ENCODE data around the gene SORL1-AS1.
"Not testable (repeated sequence)": the region's sequence is repeated elsewhere in the genome, so short reads cannot be mapped to it uniquely, and the experiment has no call there.

SORL1-AS1 gene

DNA sequence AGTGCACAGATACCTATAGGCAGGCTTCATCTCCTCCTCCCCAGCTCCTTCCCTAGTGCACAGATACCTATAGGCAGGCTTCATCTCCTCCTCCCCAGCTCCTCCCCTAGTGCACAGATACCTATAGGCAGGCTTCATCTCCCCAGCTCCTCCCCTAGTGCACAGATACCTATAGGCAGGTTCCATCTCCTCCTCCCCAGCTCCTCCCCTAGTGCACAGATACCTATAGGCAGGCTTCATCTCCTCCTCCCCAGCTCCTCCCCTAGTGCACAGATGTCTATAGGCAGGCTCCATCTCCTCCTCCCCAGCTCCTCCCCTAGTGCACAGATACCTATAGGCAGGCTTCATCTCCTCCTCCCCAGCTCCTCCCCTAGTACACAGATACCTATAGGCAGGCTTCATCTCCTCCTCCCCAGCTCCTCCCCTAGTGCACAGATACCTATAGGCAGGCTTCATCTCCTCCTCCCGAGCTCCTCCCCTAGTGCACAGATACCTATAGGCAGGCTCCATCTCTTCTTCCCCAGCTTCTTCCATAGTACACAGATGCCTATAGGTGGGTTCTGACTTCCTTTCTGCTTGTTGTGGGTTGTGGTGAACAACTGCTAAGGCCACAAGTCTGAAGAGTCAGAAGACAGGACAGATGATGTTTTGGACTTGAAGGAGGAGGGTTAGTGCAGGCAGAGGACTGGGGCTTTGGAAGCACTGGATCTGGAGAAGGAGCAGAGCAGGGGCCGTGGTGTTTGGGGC is 28.9 kb upstream of the SORL1-AS1 start:
- peak; percentile 57; the same call in 1 of the 2 replicates for TF ChIP-seq TAF1 (IDR thresholded peaks at IDR 0.05; ENCODE audit: borderline replicate concordance, low read depth, low read length)
- TF ChIP-seq FOXM1 (IDR thresholded peaks at IDR 0.05; ENCODE audit: low read depth, low read length): 0 out of 2 replicates have a peak, but pooled peaks have one; percentile 9
- peak; percentile 14; the same call in 1 of the 2 replicates for TF ChIP-seq POLR2AphosphoS5 (IDR thresholded peaks at IDR 0.05; ENCODE audit: low read length)
- peak; percentile 56; the same call in 1 of the 2 replicates for TF ChIP-seq NFYB (IDR thresholded peaks at IDR 0.05; ENCODE audit: insufficient read depth, low read depth, low read length)
- peak; percentile 63 for TF ChIP-seq POLR2A (IDR thresholded peaks at IDR 0.05; ENCODE audit: low read depth, low read length)
- peak; percentile 37 for TF ChIP-seq SP1 (IDR thresholded peaks at IDR 0.05; ENCODE audit: low read depth, low read length)
- TF ChIP-seq SPI1 (IDR thresholded peaks at IDR 0.05; ENCODE audit: borderline replicate concordance, insufficient read depth, low read depth, low read length): peak; percentile 53; the same call in 1 of the 2 replicates
- TF ChIP-seq CBFB (IDR thresholded peaks at IDR 0.05; ENCODE audit: low read depth): 0 out of 2 replicates have a peak, but pooled peaks have one; percentile 19
- TF ChIP-seq RUNX3 (IDR thresholded peaks at IDR 0.05; ENCODE audit: low read length): peak; percentile 83
- ATAC-seq (peak; percentile 83), DNase-seq (ENCODE audit: low read depth, low spot score) (peak; percentile 75)
- in situ Hi-C loops (cut with MboI); H4K20me1 ChIP-seq (ENCODE audit: control insufficient read depth, insufficient read depth); H3K27me3 ChIP-seq (replicated peaks in 1 of 2; ENCODE audit: control insufficient read depth in 2 of 2, insufficient read depth in 2 of 2, low read length in 1 of 2); H2AFZ ChIP-seq (ENCODE audit: control insufficient read depth, low read depth, low read length); BruUV-seq (replicated peaks); H3K9me3 ChIP-seq (replicated peaks; ENCODE audit: control insufficient read depth, insufficient read depth, low read length); FAIRE-seq: not testable (repeated sequence)
- peaks cover 36 to 42% of the 10 kb centered on the region in 2 experiments for H3K36me3 ChIP-seq (ENCODE audit: control insufficient read depth in 2 of 2, insufficient read depth in 2 of 2, low read length in 1 of 2)
- POLR2A ChIA-PET: interaction anchor here (0.5 to 3.2 kb wide), 3 partner anchors 14 to 58 kb away, joined by 3 to 13 read pairs (median 4); no protein-coding TSS in a partner anchor
- H3K4me2 ChIP-seq (ENCODE audit: control insufficient read depth, insufficient read depth): peak overlapping the region; percentile 70
- H3K79me2 ChIP-seq (ENCODE audit: control insufficient read depth, insufficient read depth, low read length): peaks cover 59% of the 10 kb centered on the region
- peaks cover 37% of the 10 kb centered on the region for H3K4me1 ChIP-seq (ENCODE audit: control insufficient read depth, insufficient read depth, low read length)
- intact Hi-C loops (cut with micrococcal nuclease; ENCODE audit: unreplicated experiment): loop anchor here (2.0 kb wide), 1 partner anchor 27 kb away; no protein-coding TSS in a partner anchor
- peak overlapping the region; percentile 46 for H3K9ac ChIP-seq (ENCODE audit: control insufficient read depth, insufficient read depth, low read length)
- SMC1A ChIA-PET (ENCODE audit: uncharacterized antibody, unreplicated experiment): interaction anchor here (0.7 to 3.4 kb wide), 6 partner anchors 13 to 96 kb away, joined by 3 to 18 read pairs (median 7); no protein-coding TSS in a partner anchor
- 0% methylated on average over 2 of the region's 2 CpGs for WGBS (ENCODE audit: insufficient coverage, insufficient replicate concordance, low lambda C conversion rate, missing lambda C conversion rate)
- H3K27ac ChIP-seq (ENCODE audit: control insufficient read depth, insufficient read depth): peak overlapping the region; percentile 77
- peak overlapping the region; percentile 36 for H3K4me3 ChIP-seq
- RAD21 ChIA-PET (ENCODE audit: unreplicated experiment): interaction anchor here (0.7 to 2.3 kb wide), 4 partner anchors 12 to 25 kb away, joined by 4 to 13 read pairs (median 9); no protein-coding TSS in a partner anchor
- CTCF ChIA-PET: interaction anchor here (1.0 to 1.8 kb wide), 5 partner anchors 13 to 32 kb away, joined by 3 to 7 read pairs (median 4); partner anchors contain the start of genes SORL1 and SORL1-AS1
